Liver (tissue), 9 donors: ENCODE data around the gene TFDP1. TPM values are rescaled to one million over a fixed set of nuclear protein-coding genes. Genes with fewer than 3 reads are reported as not detected.

Experiments
- DNase-seq: peaks from one replicate; pipeline ENCODE4 v3.0.0-alpha.2; 2017; ENCODE audit warnings: low spot score
- H3K27ac ChIP-seq, 2 donors: one replicate each; pipeline ENCODE4 v1.7.0; 2013; ENCODE audit warnings: inconsistent platforms in 2 of 2, low read length in 2 of 2, control low read depth in 1 of 2, low read depth in 1 of 2, mild to moderate bottlenecking in 1 of 2
- H3K27me3 ChIP-seq, 4 donors: one replicate each; pipeline versions ENCODE4 v1.6.1 to v1.7.0; 2013; ENCODE audit warnings: low read length in 3 of 4, inconsistent platforms in 1 of 4, mild to moderate bottlenecking in 1 of 4, moderate library complexity in 1 of 4; ENCODE audit not compliant: control insufficient read depth in 4 of 4, insufficient read depth in 4 of 4
- H3K36me3 ChIP-seq, 4 donors: one replicate each; pipeline versions ENCODE4 v1.6.1 to v1.7.0; 2013; ENCODE audit warnings: low read length in 3 of 4, mild to moderate bottlenecking in 3 of 4, low read depth in 1 of 4, moderate library complexity in 1 of 4; ENCODE audit not compliant: control insufficient read depth in 4 of 4, insufficient read depth in 3 of 4
- H3K4me1 ChIP-seq, 4 donors: one replicate each; pipeline versions ENCODE4 v1.6.1 to v1.7.0; 2013; ENCODE audit warnings: low read length in 3 of 4, mild to moderate bottlenecking in 3 of 4, moderate library complexity in 1 of 4; ENCODE audit not compliant: control insufficient read depth in 4 of 4, insufficient read depth in 4 of 4
- H3K4me3 ChIP-seq, 3 donors: one replicate each; pipeline versions ENCODE4 v1.6.1 to v1.7.0; 2013; ENCODE audit warnings: low read length in 3 of 3, control low read depth in 1 of 3, low read depth in 1 of 3, mild to moderate bottlenecking in 1 of 3
- H3K9ac ChIP-seq, 2 donors: one replicate each; pipeline ENCODE4 v1.7.0; 2013; ENCODE audit warnings: low read length in 2 of 2, mild to moderate bottlenecking in 2 of 2, moderate library complexity in 2 of 2, control low read depth in 1 of 2, low read depth in 1 of 2
- H3K9me3 ChIP-seq, 4 donors: one replicate each; pipeline versions ENCODE4 v1.6.1 to v1.7.0; 2013; ENCODE audit warnings: low read length in 3 of 4; ENCODE audit not compliant: control insufficient read depth in 4 of 4
- EGR1 ChIP-seq, 2 donors: IDR thresholded peaks; 2 replicates each; pipeline ENCODE4 v1.6.1; 2016 to 2018; ENCODE audit warnings: antibody characterized with exemption in 2 of 2, low read depth in 2 of 2
- FOXA1 ChIP-seq: IDR thresholded peaks from 2 replicates; pipeline ENCODE4 v1.6.1; 2016; ENCODE audit warnings: antibody characterized with exemption
- FOXA2 ChIP-seq: IDR thresholded peaks from 2 replicates; pipeline ENCODE4 v1.6.1; 2016; ENCODE audit warnings: antibody characterized with exemption
- GABPA ChIP-seq, 2 donors: IDR thresholded peaks in 1 of 2; conservative IDR thresholded peaks in 1 of 2; 2 replicates each; pipeline ENCODE4 v1.6.1; 2016; ENCODE audit warnings: antibody characterized with exemption in 2 of 2, mild to moderate bottlenecking in 1 of 2, moderate library complexity in 1 of 2
- HNF4A ChIP-seq, 2 donors: conservative IDR thresholded peaks; 2 replicates each; pipeline ENCODE4 v1.6.1; 2016; ENCODE audit warnings: antibody characterized with exemption in 2 of 2, mild to moderate bottlenecking in 2 of 2
- HNF4G ChIP-seq: IDR thresholded peaks from 2 replicates; pipeline ENCODE4 v1.6.1; 2016; ENCODE audit warnings: antibody characterized with exemption
- JUND ChIP-seq, 2 donors: IDR thresholded peaks; 2 replicates each; pipeline ENCODE4 v1.6.1; 2016; ENCODE audit warnings: antibody characterized with exemption in 2 of 2
- NR2F2 ChIP-seq: IDR thresholded peaks from 2 replicates; pipeline ENCODE4 v1.6.1; 2016; ENCODE audit warnings: antibody characterized with exemption
- RAD21 ChIP-seq, 2 donors: IDR thresholded peaks; 2 replicates each; pipeline ENCODE4 v1.6.1; 2016; ENCODE audit warnings: antibody characterized with exemption in 2 of 2, mild to moderate bottlenecking in 2 of 2
- RXRA ChIP-seq, 2 donors: IDR thresholded peaks; 2 replicates each; pipeline ENCODE4 v1.6.1; 2017 to 2018; ENCODE audit warnings: antibody characterized with exemption in 2 of 2, mild to moderate bottlenecking in 1 of 2
- SP1 ChIP-seq: IDR thresholded peaks from 2 replicates; pipeline ENCODE4 v1.6.1; 2018; ENCODE audit warnings: antibody characterized with exemption, mild to moderate bottlenecking
- TAF1 ChIP-seq: conservative IDR thresholded peaks from 2 replicates; pipeline ENCODE4 v1.6.1; 2016; ENCODE audit warnings: antibody characterized with exemption, mild to moderate bottlenecking
- YY1 ChIP-seq: IDR thresholded peaks from 2 replicates; pipeline ENCODE4 v1.6.1; 2016; ENCODE audit warnings: antibody characterized with exemption, mild to moderate bottlenecking
- WGBS: extraction: QIAGEN DNeasy Blood & Tissue Kit; methylation state at CpG from one replicate; pipeline ENCODE4 v1.1.7; 2013; 5-methylcytosine and 5-hydroxymethylcytosine counted together
- polyA plus RNA-seq, 2 donors: library from polyadenylated mRNA; stranded (reverse) in 1 of 2; unstranded in 1 of 2; fragments of 200-250 nt in 1 of 2; fragments of >200 nt in 1 of 2; fragmentation: Nextera tagmentation in 1 of 2; extraction: Ambion mirVana in 1 of 2; gene quantifications; one replicate each; pipeline versions ENCODE4 v1.2.1 to v1.2.3, GENCODE V29; 2013 to 2015
- total RNA-seq, 2 donors: library from RNA; depleted of rRNA; stranded (reverse); fragments of >200 nt; gene quantifications; one replicate each; pipeline ENCODE4 v1.2.3, GENCODE V29; 2014
- TF ChIP-seq, protein P1 (sequence below): IDR thresholded peaks from 2 replicates; pipeline ENCODE4 v1.6.1; 2016; ENCODE audit warnings: antibody characterized with exemption
- TF ChIP-seq, protein P2 (sequence below): IDR thresholded peaks from 2 replicates; pipeline ENCODE4 v1.6.1; 2016; ENCODE audit warnings: antibody characterized with exemption
- TF ChIP-seq, protein P3 (sequence below): IDR thresholded peaks from 2 replicates; pipeline ENCODE4 v1.6.1; 2016; ENCODE audit warnings: antibody characterized with exemption, mild to moderate bottlenecking
- TF ChIP-seq, protein P4 (sequence below): IDR thresholded peaks from 2 replicates; pipeline ENCODE4 v1.6.1; 2016; ENCODE audit warnings: antibody characterized with exemption
- TF ChIP-seq, protein P5 (sequence below): fragments of 150-350 bp; IDR thresholded peaks from 2 replicates; pipeline ENCODE4 v1.5.1; 2017; ENCODE audit warnings: improper control_type of control experiment, low read depth, low read length; ENCODE audit not compliant: missing input control
- donor health status: healthy.
- donor health status: healthy.
- donor health status: healthy.
- donor health status: healthy.
- donor health status: healthy.

Gene TFDP1
- total and polyA plus RNA-seq, 4 donors, result 9.9 to 140 (median 17.8) TPM

DNA sequence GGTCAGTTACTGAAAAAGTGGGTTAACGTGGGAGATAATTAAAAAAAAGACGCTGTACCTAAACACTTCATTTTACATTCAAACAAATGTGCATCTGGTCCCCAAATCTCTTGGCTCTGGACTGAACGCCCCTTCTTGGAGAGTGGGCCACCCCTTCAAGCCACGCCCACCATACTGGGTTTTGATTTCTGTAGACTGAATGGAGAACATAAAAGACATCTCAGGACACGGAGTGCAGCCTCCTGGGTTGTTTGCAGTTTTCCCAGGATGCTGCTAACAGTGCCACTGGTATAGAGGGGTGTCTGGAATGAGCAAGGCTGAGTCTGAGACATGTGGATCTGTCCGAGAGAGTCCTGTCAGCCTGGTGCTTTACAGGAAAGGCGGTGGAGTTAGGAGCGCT, 10.6 kb downstream of the TFDP1 start:
- no peaks in the 10 kb centered on the region for H3K27me3 ChIP-seq
- H3K36me3 ChIP-seq, result peaks cover 0 to 20% (median 6%) of the 10 kb centered on the region in 4 donors
- H3K4me3 ChIP-seq, result no peak overlapping the region
- no peaks in the 10 kb centered on the region for H3K9me3 ChIP-seq
- no peak for DNase-seq
- no peaks in the 10 kb centered on the region for H3K4me1 ChIP-seq
- WGBS, result 96% methylated on average over 8 of the region's 8 CpGs
- no peak overlapping the region for H3K27ac ChIP-seq
- H3K9ac ChIP-seq, result no peak overlapping the region
- TF ChIP-seq YY1 (no peak), NR2F2 (no peak), GABPA (IDR thresholded peaks at IDR 0.05 in 1 of 2, conservative IDR thresholded peaks at IDR 0.05 in 1 of 2) (no peak), TAF1 (no peak), HNF4A (conservative IDR thresholded peaks at IDR 0.05) (no peak), HNF4G (no peak), RAD21 (IDR thresholded peaks at IDR 0.05) (no peak), FOXA1 (no peak), SP1 (no peak), JUND (IDR thresholded peaks at IDR 0.05) (no peak), EGR1 (IDR thresholded peaks at IDR 0.05; ENCODE audit: low read depth in 2 of 2) (no peak), FOXA2 (no peak), RXRA (IDR thresholded peaks at IDR 0.05) (no peak)
- TF ChIP-seq, protein P1, sequence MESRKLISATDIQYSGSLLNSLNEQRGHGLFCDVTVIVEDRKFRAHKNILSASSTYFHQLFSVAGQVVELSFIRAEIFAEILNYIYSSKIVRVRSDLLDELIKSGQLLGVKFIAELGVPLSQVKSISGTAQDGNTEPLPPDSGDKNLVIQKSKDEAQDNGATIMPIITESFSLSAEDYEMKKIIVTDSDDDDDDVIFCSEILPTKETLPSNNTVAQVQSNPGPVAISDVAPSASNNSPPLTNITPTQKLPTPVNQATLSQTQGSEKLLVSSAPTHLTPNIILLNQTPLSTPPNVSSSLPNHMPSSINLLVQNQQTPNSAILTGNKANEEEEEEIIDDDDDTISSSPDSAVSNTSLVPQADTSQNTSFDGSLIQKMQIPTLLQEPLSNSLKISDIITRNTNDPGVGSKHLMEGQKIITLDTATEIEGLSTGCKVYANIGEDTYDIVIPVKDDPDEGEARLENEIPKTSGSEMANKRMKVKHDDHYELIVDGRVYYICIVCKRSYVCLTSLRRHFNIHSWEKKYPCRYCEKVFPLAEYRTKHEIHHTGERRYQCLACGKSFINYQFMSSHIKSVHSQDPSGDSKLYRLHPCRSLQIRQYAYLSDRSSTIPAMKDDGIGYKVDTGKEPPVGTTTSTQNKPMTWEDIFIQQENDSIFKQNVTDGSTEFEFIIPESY, result no peak
- TF ChIP-seq, protein P2, sequence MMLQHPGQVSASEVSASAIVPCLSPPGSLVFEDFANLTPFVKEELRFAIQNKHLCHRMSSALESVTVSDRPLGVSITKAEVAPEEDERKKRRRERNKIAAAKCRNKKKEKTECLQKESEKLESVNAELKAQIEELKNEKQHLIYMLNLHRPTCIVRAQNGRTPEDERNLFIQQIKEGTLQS, result no peak
- TF ChIP-seq, protein P3, sequence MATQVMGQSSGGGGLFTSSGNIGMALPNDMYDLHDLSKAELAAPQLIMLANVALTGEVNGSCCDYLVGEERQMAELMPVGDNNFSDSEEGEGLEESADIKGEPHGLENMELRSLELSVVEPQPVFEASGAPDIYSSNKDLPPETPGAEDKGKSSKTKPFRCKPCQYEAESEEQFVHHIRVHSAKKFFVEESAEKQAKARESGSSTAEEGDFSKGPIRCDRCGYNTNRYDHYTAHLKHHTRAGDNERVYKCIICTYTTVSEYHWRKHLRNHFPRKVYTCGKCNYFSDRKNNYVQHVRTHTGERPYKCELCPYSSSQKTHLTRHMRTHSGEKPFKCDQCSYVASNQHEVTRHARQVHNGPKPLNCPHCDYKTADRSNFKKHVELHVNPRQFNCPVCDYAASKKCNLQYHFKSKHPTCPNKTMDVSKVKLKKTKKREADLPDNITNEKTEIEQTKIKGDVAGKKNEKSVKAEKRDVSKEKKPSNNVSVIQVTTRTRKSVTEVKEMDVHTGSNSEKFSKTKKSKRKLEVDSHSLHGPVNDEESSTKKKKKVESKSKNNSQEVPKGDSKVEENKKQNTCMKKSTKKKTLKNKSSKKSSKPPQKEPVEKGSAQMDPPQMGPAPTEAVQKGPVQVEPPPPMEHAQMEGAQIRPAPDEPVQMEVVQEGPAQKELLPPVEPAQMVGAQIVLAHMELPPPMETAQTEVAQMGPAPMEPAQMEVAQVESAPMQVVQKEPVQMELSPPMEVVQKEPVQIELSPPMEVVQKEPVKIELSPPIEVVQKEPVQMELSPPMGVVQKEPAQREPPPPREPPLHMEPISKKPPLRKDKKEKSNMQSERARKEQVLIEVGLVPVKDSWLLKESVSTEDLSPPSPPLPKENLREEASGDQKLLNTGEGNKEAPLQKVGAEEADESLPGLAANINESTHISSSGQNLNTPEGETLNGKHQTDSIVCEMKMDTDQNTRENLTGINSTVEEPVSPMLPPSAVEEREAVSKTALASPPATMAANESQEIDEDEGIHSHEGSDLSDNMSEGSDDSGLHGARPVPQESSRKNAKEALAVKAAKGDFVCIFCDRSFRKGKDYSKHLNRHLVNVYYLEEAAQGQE, result no peak
- TF ChIP-seq, protein P4, sequence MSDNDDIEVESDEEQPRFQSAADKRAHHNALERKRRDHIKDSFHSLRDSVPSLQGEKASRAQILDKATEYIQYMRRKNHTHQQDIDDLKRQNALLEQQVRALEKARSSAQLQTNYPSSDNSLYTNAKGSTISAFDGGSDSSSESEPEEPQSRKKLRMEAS, result no peak
- TF ChIP-seq, protein P5, sequence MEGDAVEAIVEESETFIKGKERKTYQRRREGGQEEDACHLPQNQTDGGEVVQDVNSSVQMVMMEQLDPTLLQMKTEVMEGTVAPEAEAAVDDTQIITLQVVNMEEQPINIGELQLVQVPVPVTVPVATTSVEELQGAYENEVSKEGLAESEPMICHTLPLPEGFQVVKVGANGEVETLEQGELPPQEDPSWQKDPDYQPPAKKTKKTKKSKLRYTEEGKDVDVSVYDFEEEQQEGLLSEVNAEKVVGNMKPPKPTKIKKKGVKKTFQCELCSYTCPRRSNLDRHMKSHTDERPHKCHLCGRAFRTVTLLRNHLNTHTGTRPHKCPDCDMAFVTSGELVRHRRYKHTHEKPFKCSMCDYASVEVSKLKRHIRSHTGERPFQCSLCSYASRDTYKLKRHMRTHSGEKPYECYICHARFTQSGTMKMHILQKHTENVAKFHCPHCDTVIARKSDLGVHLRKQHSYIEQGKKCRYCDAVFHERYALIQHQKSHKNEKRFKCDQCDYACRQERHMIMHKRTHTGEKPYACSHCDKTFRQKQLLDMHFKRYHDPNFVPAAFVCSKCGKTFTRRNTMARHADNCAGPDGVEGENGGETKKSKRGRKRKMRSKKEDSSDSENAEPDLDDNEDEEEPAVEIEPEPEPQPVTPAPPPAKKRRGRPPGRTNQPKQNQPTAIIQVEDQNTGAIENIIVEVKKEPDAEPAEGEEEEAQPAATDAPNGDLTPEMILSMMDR, result no peak
